IPS DF 6.9 (cell line): ENCODE results near the gene SPEF1.
A peak's percentile ranks its signal among the peaks of the same experiment; 100 is the strongest.

Experiments
- DNase-seq: peaks from one replicate; pipeline ENCODE4 v3.0.0-alpha.2; 2013; ENCODE audit warnings: low read depth, low spot score
- H3K27ac ChIP-seq: one replicate; pipeline ENCODE4 v1.5.1; 2013; ENCODE audit warnings: low read length, control low read depth
- H3K27me3 ChIP-seq: 2 replicates; pipeline ENCODE4 v1.6.1; 2013; ENCODE audit warnings: mild to moderate bottlenecking, low read length; ENCODE audit not compliant: control insufficient read depth, insufficient read depth
- H3K36me3 ChIP-seq: 2 replicates; pipeline ENCODE4 v1.6.1; 2013; ENCODE audit warnings: low read length; ENCODE audit not compliant: control insufficient read depth, insufficient read depth
- H3K4me1 ChIP-seq: 2 replicates; pipeline ENCODE4 v1.6.1; 2013; ENCODE audit warnings: low read length; ENCODE audit not compliant: control insufficient read depth, insufficient read depth
- H3K4me3 ChIP-seq: 2 replicates; pipeline ENCODE4 v1.5.1; 2013; ENCODE audit warnings: mild to moderate bottlenecking, low read length
- H3K9me3 ChIP-seq: 2 replicates; pipeline ENCODE4 v1.6.1; 2013; ENCODE audit warnings: low read length, inconsistent platforms; ENCODE audit not compliant: control insufficient read depth, insufficient read depth
- WGBS: extraction: QIAGEN DNeasy Blood & Tissue Kit; methylation state at CpG from one replicate; pipeline ENCODE4 v1.1.7; 2013; ENCODE audit warnings: mixed read lengths, missing lambda C conversion rate; ENCODE audit not compliant: insufficient read length, insufficient coverage; 5-methylcytosine and 5-hydroxymethylcytosine counted together

SPEF1 gene

DNA sequence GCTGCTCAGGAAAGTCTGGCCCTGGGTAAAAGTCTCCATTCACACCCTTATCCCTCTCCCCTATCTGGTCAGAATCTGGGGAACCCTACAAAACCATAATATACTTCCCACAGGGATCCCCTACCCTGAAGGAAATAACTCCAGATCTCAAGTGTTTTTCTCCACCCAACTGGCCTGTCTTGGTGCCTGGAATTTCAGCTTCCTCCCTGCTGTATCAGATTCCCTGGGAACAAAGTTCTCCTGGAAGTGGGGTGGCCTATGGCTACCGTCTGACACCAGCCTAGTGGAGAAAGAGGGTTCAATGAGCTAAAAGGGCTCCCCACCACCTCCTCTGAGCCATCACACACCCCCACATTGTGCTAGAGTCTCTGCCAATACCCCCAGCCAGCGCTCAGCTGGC lies 33.8 kb downstream of the SPEF1 start:
- peaks cover 8% of the 10 kb centered on the region for H3K27me3 ChIP-seq
- H3K4me1 ChIP-seq, result peaks cover 16% of the 10 kb centered on the region
- no peaks in the 10 kb centered on the region for H3K36me3 ChIP-seq
- H3K9me3 ChIP-seq, result no peaks in the 10 kb centered on the region
- no CpG with 5 or more reads among the region's 2 CpGs for WGBS
- no peak overlapping the region for H3K27ac ChIP-seq
- no peak for DNase-seq
- H3K4me3 ChIP-seq, result no peak overlapping the region

DNA sequence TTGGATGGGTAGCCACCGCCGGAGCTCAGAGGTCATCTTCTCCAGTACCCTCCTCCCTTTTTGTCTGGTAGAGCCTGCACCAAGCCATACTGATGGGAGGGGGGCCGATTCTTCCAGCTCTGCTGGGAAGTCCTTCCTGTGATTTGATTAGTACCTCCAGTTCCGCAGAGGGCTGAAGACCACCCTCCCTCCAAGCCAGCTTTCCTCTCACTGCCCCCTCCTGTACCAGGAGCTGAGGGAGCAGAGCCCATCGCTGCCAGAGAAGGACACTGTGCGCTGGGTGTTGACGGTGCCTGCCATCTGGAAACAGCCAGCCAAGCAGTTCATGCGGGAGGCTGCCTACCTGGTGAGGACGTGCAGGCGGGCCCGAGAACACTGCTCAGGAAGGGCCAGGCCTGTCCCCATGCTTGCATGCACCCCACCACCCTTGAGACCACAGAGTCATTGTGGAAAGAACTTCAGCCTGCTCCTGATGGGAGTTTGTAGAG lies 35.5 kb downstream of the SPEF1 start:
- H3K4me3 ChIP-seq, result peak overlapping the region; percentile 40; the same call in 1 of the 2 replicates
- H3K27ac ChIP-seq, result no peak overlapping the region
- no peak for DNase-seq
- H3K36me3 ChIP-seq, result no peaks in the 10 kb centered on the region
- H3K9me3 ChIP-seq, result no peaks in the 10 kb centered on the region
- peaks cover 4% of the 10 kb centered on the region for H3K27me3 ChIP-seq
- WGBS, result no CpG with 5 or more reads among the region's 11 CpGs
- peaks cover 14% of the 10 kb centered on the region; the same call in 1 of the 2 replicates for H3K4me1 ChIP-seq

DNA sequence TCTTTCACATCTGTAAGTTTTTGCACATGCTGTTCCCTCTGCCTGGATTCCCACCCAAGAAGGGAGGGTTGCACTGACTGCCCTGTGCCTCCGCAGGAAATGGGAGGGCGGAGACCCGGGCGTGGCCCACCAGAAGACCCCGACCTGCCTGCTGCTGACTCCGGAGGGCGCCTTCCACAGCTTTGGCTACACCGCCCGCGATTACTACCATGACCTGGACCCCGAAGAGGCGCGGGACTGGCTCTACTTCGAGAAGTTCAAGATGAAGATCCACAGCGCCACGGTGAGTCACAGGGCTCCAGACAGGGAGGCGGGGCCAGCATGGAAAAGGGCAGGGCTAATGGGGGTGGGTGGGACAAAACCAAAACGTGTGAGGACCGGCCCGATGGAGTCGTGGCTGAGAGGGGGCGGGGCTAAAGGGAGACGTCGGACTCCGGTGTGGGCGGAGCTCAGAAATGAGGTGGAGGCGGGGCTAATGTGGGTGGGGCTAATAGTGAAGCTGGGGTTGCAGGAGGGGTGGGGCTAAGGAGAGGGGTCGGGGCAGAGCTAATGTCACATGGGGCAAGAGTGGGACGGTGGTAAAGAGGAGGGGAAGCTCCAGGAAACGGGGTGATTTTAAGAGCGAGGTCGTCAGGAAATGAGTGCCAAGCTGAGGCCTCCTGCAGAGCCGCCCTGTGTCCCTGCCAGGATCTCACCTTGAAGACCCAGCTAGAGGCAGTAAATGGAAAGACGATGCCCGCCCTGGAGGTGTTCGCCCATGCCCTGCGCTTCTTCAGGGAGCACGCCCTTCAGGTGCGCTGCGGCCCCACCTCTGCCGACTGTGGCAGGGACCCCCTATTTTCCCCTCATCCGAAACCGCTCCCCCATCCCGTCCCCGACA lies 36.2 kb downstream of the SPEF1 start:
- DNase-seq, result peak; percentile 93
- WGBS, result no CpG with 5 or more reads among the region's 45 CpGs
- Histone ChIP-seq H3K27ac (no peak overlapping the region), H3K4me3 (peak overlapping the region; percentile 64; the same call in 1 of the 2 replicates), H3K4me1 (peaks cover 11% of the 10 kb centered on the region; the same call in 1 of the 2 replicates), H3K36me3 (no peaks in the 10 kb centered on the region), H3K27me3 (no peaks in the 10 kb centered on the region), H3K9me3 (no peaks in the 10 kb centered on the region)

DNA sequence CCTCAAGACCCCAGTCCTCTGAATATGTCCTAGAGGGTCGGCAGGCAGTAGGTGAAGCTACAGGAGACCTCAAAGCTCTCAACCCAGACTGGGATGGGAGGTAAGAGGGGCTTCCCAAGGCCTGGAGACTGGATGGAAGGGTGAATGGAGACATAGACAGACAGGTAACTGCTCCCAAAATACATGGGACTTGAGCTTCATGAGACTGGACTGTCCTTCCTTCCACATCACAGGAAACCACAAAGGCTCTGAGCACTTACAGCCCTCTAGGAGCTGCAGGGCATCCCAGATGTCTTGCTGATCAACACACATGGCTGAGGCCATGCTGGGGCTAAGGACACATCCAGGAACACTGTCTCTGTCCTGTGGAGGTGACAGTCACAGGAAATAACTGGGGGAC lies 37.2 kb downstream of the SPEF1 start:
- no peak overlapping the region for H3K27ac ChIP-seq
- no peak for DNase-seq
- no CpG with 5 or more reads among the region's 1 CpG for WGBS
- H3K4me3 ChIP-seq, result no peak overlapping the region
- peaks cover 10% of the 10 kb centered on the region; the same call in 1 of the 2 replicates for H3K4me1 ChIP-seq
- H3K36me3 ChIP-seq, result no peaks in the 10 kb centered on the region
- H3K9me3 ChIP-seq, result no peaks in the 10 kb centered on the region
- H3K27me3 ChIP-seq, result no peaks in the 10 kb centered on the region

DNA sequence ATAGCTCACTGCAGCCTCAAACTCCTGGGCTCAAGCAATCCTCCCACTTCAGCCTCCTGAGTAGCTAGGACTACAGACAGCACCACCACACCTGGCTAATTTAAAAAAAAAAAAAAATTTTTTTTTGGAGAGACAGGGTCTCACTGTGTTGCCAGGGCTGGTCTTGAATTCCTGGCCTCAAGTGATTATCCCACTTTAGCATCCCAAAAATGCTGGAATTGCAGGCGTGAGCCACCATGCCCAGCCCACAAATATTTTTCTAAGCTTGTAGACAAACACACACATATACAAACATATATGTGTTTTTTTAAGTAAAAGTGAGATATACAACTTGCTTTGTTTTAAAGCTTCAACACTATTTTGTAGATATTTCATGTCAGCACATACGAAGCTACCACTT lies 38.0 kb downstream of the SPEF1 start:
- Histone ChIP-seq H3K27me3 (no peaks in the 10 kb centered on the region), H3K9me3 (no peaks in the 10 kb centered on the region), H3K4me3 (no peak overlapping the region), H3K4me1 (peaks cover 10% of the 10 kb centered on the region; the same call in 1 of the 2 replicates), H3K27ac (no peak overlapping the region), H3K36me3 (no peaks in the 10 kb centered on the region)
- WGBS, result no CpG with 5 or more reads among the region's 2 CpGs
- DNase-seq, result no peak

DNA sequence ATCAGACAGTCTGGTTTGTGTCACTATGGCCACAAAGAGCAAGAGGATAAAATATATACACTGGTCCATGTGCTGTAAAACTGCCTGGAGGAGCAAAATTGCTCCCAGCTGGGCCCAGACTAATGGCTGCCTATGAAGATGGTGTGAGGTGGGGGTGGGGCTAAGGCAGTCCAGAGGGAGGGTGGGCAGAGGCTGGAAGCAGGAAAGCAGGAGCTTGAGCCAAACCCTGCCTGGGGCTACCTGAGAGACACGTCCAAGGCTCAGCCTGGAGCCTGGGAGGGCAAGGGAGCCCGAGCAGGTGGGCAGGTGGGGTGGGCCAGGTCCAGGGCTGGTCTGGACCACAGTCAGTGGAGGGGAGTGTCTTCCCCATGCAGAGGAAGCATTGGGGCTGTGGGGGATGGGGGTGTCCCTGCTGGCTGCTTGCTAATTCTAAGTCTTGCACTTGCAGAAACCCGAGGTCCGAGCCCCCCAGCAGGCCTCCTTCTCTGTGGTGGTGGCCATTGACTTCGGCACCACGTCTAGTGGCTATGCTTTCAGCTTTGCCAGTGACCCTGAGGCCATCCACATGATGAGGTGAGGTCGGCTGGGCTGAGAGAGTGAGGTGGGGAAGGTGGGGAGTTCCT lies 39.3 kb downstream of the SPEF1 start:
- Histone ChIP-seq H3K27me3 (no peaks in the 10 kb centered on the region), H3K36me3 (no peaks in the 10 kb centered on the region), H3K9me3 (no peaks in the 10 kb centered on the region), H3K27ac (no peak overlapping the region), H3K4me3 (no peak overlapping the region), H3K4me1 (peaks cover 10% of the 10 kb centered on the region; the same call in 1 of the 2 replicates)
- DNase-seq, result no peak
- no CpG with 5 or more reads among the region's 7 CpGs for WGBS

DNA sequence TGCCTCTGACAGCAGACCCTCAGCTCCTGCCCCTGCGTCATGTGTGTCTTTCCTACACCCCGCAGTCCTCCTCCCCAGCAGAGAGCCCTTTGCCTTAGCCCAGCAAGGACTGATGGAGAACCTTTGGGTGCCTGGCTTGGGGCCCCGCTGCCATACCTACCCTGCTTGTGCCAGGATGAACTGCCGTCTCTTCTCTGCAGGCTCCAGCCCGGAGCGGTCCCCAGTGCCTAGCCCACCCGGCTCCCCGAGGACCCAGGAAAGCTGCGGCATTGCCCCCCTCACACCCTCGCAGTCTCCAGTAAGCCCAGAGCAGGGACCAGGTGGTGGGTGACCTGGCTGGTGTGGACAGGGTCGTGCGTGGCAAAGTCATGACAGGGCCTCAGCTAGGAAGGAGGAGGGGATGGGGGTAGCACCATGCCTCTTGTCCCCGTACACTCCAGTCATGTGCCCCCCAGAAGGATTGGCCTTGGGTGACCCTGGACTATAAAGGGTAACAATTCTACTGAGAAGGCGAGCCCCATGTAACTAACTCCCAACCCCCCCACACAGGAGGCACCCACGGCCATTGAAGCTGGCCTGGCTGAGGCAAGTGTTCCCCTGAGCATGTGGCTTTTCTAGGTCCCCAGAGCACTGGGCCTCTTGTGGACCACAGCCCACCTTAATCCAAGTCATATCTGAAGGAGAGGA lies 40.5 kb downstream of the SPEF1 start:
- no CpG with 5 or more reads among the region's 15 CpGs for WGBS
- Histone ChIP-seq H3K4me3 (no peak overlapping the region), H3K27ac (no peak overlapping the region), H3K27me3 (no peaks in the 10 kb centered on the region), H3K9me3 (no peaks in the 10 kb centered on the region), H3K36me3 (no peaks in the 10 kb centered on the region), H3K4me1 (peaks cover 8% of the 10 kb centered on the region; the same call in 1 of the 2 replicates)
- DNase-seq, result no peak

DNA sequence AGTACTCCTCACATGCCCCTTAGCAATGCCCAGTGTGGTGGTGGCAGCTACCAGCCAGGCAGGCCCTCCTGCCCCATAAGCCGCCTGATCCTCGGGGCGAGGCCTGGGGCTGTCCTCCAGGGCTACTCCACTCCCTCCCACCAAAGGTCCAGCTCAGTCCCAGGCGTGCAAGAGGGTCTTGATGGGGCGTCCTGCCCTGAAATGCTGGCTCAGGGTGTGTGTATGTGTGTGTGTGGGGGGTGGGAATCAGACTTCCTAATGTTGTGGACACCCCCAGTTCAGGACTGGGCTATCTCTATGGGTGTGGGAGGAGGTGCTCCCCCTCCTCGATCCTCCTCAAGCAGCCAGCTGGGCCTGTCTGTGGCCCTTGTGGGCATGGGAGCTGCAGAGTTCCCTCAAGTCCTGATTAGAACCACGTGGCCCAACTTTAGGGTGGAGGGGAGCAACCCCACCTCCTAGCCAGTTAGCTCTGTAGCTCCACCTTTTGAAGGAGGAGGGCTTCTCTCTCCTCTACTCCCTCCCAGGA lies 41.3 kb downstream of the SPEF1 start:
- H3K4me3 ChIP-seq, result no peak overlapping the region
- H3K27ac ChIP-seq, result no peak overlapping the region
- H3K4me1 ChIP-seq, result peaks cover 7% of the 10 kb centered on the region; the same call in 1 of the 2 replicates
- H3K36me3 ChIP-seq, result no peaks in the 10 kb centered on the region
- no peaks in the 10 kb centered on the region for H3K27me3 ChIP-seq
- no CpG with 5 or more reads among the region's 7 CpGs for WGBS
- no peaks in the 10 kb centered on the region for H3K9me3 ChIP-seq
- no peak for DNase-seq

DNA sequence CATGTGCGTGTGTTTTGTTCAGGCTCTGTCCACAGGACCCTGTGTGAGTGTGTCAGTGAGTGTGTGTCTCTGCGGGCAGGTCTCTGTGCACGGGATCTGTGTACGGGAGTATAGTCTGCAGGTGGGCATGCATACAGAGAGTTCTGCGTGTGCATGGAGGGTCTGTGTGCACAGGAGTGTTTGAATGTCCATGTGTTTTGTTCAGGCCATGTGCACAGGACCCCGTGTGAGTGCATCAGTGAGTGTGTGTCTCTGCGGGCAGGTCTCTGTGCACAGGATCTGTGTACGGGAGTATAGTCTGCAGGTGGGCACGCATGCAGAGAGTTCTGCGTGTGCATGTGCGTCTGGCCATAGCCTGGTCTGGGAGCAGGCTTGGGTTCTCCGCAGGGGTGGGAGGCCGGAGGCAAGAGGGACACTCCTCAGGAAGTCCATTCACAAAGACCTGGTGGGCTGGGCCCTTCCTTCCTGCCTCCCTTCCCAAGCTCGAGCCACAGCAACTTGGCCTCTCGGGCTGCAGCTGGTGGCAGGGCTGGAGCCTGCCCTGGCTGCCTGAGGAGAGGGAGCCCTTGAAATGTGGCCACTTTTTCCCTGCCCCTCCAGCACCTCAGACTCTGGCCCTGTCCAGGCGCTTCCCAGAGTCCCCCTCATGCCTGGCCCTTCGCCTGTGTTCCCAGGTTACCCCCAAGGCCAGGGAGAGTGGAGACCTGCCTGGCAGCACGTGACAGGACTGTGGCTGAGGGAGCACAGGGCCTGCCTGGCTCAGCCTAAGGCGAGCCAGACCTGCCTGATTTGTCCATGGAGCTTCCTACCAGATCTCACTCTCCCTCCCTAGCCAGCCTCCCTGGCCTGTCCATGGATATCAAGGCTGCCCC lies 42.0 kb downstream of the SPEF1 start:
- Histone ChIP-seq H3K27ac (no peak overlapping the region), H3K9me3 (no peaks in the 10 kb centered on the region), H3K36me3 (no peaks in the 10 kb centered on the region), H3K27me3 (no peaks in the 10 kb centered on the region), H3K4me3 (no peak overlapping the region), H3K4me1 (peaks cover 4% of the 10 kb centered on the region; the same call in 1 of the 2 replicates)
- DNase-seq, result no peak
- no CpG with 5 or more reads among the region's 19 CpGs for WGBS
